ENCODE results near the gene XPC. TPM values are rescaled to one million over a fixed set of nuclear protein-coding genes. Genes with fewer than 3 reads are reported as not detected.

XPC gene
- total and polyA plus RNA-seq, 4 donors, result 12.7 to 26.7 (median 14.2) TPM

GRCh38 chr3:14157951-14158350 lies 20.4 kb downstream of the XPC start:
- Histone ChIP-seq H3K27ac (ENCODE audit: low read depth in 1 of 2, low read length in 2 of 2) (no peak overlapping the region), H3K9ac (ENCODE audit: low read depth in 1 of 2, low read length in 2 of 2) (no peak overlapping the region), H3K27me3 (ENCODE audit: control insufficient read depth in 4 of 4, insufficient read depth in 4 of 4, low read length in 3 of 4) (no peaks in the 10 kb centered on the region), H3K36me3 (ENCODE audit: control insufficient read depth in 4 of 4, insufficient read depth in 3 of 4, low read depth in 1 of 4, low read length in 3 of 4) (peaks cover 9 to 86% (median 75%) of the 10 kb centered on the region in 4 donors), H3K4me3 (ENCODE audit: low read depth in 1 of 3, low read length in 3 of 3) (no peak overlapping the region), H3K9me3 (ENCODE audit: control insufficient read depth in 4 of 4, low read length in 3 of 4) (peaks cover 0 to 7% (median 2%) of the 10 kb centered on the region in 4 donors), H3K4me1 (ENCODE audit: control insufficient read depth in 4 of 4, insufficient read depth in 4 of 4, low read length in 3 of 4) (no peaks in the 10 kb centered on the region)
- TF ChIP-seq RXRA (IDR thresholded peaks at IDR 0.05), result no peak
- TF ChIP-seq, protein P1, sequence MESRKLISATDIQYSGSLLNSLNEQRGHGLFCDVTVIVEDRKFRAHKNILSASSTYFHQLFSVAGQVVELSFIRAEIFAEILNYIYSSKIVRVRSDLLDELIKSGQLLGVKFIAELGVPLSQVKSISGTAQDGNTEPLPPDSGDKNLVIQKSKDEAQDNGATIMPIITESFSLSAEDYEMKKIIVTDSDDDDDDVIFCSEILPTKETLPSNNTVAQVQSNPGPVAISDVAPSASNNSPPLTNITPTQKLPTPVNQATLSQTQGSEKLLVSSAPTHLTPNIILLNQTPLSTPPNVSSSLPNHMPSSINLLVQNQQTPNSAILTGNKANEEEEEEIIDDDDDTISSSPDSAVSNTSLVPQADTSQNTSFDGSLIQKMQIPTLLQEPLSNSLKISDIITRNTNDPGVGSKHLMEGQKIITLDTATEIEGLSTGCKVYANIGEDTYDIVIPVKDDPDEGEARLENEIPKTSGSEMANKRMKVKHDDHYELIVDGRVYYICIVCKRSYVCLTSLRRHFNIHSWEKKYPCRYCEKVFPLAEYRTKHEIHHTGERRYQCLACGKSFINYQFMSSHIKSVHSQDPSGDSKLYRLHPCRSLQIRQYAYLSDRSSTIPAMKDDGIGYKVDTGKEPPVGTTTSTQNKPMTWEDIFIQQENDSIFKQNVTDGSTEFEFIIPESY (IDR thresholded peaks at IDR 0.05), result no peak
- no peak for TF ChIP-seq SP1 (IDR thresholded peaks at IDR 0.05)
- no peak for TF ChIP-seq GABPA (IDR thresholded peaks at IDR 0.05 in 1 of 2, conservative IDR thresholded peaks at IDR 0.05 in 1 of 2)
- 97% methylated on average over 9 of the region's 9 CpGs for WGBS
- no peak for DNase-seq (ENCODE audit: low spot score)

DNA sequence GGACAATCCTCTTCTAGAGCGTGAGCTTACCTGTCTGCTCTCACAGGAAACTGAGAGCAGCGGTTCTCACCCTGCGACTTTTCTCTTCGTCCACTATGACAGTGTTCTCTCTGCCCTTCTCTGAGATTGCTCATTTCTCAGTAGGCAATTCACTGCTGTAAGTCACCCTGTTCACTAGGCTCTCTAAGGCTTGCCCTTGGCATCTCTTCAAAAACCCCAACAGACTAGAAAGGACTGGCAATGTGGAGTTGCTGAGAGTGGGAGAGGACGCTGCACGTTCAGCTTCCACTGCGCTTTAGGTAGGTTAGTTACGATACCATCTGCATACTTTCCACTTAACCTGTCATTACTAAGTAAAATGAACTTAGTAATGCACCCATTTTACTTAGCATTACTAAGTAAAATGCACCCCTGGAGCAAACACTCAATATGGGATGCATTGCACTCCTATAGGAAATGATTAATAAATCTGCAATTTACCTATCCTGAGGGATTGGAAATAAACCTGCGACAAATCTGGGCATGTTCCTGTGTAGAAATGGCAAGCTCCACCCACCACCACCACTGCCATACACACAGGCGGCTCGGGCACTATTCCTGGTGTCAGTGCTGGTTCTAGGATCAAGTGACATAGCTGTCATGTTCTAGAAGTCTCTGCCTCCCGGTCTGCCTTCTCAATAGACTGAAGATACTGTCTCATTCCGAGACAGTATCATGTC lies 21.4 kb downstream of the XPC start:
- Histone ChIP-seq H3K36me3 (ENCODE audit: control insufficient read depth in 4 of 4, insufficient read depth in 3 of 4, low read depth in 1 of 4, low read length in 3 of 4) (peaks cover 9 to 85% (median 68%) of the 10 kb centered on the region in 4 donors), H3K27me3 (ENCODE audit: control insufficient read depth in 4 of 4, insufficient read depth in 4 of 4, low read length in 3 of 4) (no peaks in the 10 kb centered on the region), H3K4me3 (ENCODE audit: low read depth in 1 of 3, low read length in 3 of 3) (no peak overlapping the region), H3K9ac (ENCODE audit: low read depth in 1 of 2, low read length in 2 of 2) (no peak overlapping the region), H3K9me3 (ENCODE audit: control insufficient read depth in 4 of 4, low read length in 3 of 4) (peaks cover 0 to 5% (median 2%) of the 10 kb centered on the region in 4 donors), H3K4me1 (ENCODE audit: control insufficient read depth in 4 of 4, insufficient read depth in 4 of 4, low read length in 3 of 4) (no peaks in the 10 kb centered on the region), H3K27ac (ENCODE audit: low read depth in 1 of 2, low read length in 2 of 2) (no peak overlapping the region)
- 96% methylated on average over 13 of the region's 13 CpGs for WGBS
- TF ChIP-seq ATF3 (IDR thresholded peaks at IDR 0.05), result no peak
- TF ChIP-seq, protein P1 (IDR thresholded peaks at IDR 0.05), result no peak
- TF ChIP-seq TAF1 (conservative IDR thresholded peaks at IDR 0.05), result no peak
- no peak for DNase-seq (ENCODE audit: low spot score)

GRCh38 chr3:14156201-14156600 lies 22.2 kb downstream of the XPC start:
- Histone ChIP-seq H3K4me1 (ENCODE audit: control insufficient read depth in 4 of 4, insufficient read depth in 4 of 4, low read length in 3 of 4) (no peaks in the 10 kb centered on the region), H3K36me3 (ENCODE audit: control insufficient read depth in 4 of 4, insufficient read depth in 3 of 4, low read depth in 1 of 4, low read length in 3 of 4) (peaks cover 9 to 83% (median 64%) of the 10 kb centered on the region in 4 donors), H3K9ac (ENCODE audit: low read depth in 1 of 2, low read length in 2 of 2) (no peak overlapping the region), H3K9me3 (ENCODE audit: control insufficient read depth in 4 of 4, low read length in 3 of 4) (no peaks in the 10 kb centered on the region), H3K27ac (ENCODE audit: low read depth in 1 of 2, low read length in 2 of 2) (no peak overlapping the region), H3K27me3 (ENCODE audit: control insufficient read depth in 4 of 4, insufficient read depth in 4 of 4, low read length in 3 of 4) (no peaks in the 10 kb centered on the region), H3K4me3 (ENCODE audit: low read depth in 1 of 3, low read length in 3 of 3) (no peak overlapping the region)
- 99% methylated on average over 7 of the region's 7 CpGs for WGBS
- no peak for TF ChIP-seq NR2F2 (IDR thresholded peaks at IDR 0.05)
- TF ChIP-seq, protein P2, sequence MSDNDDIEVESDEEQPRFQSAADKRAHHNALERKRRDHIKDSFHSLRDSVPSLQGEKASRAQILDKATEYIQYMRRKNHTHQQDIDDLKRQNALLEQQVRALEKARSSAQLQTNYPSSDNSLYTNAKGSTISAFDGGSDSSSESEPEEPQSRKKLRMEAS (IDR thresholded peaks at IDR 0.05), result no peak
- no peak for TF ChIP-seq YY1 (IDR thresholded peaks at IDR 0.05)
- TF ChIP-seq, protein P1 (IDR thresholded peaks at IDR 0.05), result no peak
- no peak for DNase-seq (ENCODE audit: low spot score)
